Fibroblast of peridontal ligament (primary cell): ENCODE results near the gene ARHGEF40.

Source experiments
- DNase-seq: peaks from one replicate; pipeline ENCODE4 v3.0.0-alpha.2; 2010; ENCODE audit errors: extremely low read depth

ARHGEF40 gene

DNA sequence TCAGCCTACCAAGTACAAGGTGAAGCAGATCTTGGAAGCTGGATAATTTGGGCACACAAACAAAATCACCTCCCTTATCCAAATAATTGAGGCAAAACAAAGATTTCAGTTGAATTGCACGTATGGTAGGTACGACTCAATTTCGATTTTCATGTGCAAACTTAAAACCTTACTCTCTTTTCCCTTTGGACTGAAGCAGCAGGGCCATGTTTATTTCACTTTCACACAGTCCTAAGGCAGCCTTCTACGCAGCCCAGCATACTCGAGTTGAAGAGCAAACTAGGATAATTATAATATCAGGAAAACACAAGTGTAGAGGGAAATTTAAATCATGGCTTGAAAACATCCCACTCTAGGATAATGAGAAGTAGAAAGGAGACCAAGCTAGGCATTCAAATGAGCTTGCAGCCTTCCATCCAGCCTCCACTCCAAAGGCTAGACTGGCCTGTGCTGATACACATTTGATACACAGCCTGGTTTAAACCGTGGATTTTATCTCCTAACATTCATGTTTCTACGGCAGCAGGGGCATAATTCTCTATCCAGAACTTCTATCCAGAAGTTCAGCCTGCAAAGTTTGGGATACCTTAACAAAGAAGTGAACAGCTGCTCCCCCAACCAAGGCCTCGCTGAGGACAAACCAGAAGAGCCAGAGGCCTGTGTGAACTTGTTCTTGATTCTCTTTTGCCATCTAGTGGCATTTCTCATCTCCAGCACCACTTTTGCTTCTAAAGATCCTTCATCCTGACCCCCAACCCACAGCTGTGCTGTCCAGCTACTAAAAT, 30.3 kb upstream of the ARHGEF40 start:
- peak; percentile 81 for DNase-seq

DNA sequence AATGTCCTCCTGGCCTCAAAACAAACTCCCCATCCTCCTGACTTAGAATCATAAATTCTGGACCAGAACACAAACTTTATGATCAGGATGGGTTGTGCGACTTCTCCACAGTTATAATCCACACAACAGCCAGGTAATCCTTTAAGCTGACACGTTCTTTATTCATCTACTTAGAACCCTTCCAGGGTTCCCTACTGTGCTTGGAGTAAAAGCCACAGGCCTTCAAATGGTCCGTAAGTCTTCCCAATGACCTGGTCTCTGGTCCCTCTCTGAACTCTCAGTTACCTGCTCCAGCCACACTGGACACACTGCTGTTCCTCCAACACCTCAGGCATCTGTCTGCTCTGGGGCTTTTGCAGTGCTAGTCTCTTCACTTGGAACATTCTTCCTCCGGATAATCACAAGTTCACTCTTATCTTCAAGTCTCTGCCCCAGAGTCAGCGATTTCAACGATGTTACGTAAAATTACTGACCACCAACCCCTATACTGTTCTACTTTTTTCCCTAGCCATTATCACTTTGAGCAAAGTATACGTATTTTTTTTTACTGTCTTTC, 29.7 kb upstream of the ARHGEF40 start:
- DNase-seq, result no peak

DNA sequence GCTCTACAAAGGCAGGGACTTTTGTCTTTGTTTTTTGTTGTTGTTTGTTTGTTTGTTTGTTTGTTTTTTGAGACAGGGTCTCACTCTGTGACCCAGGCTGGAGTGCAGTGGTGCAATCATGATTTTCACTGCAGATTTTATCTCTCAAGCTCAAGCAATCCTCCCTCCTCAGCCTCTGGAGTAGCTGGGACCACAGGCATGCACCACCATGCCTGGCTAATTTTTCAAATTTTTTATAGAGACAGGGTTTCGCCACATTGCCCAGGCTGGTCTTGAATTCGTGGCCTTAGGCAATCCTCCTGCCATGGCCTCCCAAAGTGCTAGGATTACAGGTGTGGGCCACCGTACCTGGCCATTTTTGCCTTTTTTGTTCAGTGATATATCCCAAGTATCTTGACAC, 29.2 kb upstream of the ARHGEF40 start:
- peak; percentile 15 for DNase-seq

- DNase-seq, result peak; percentile 41
Measured at GRCh38 chr14:21041676-21042433, 28.2 kb upstream of the ARHGEF40 start, which contains the start of gene RNASE7. Gene RNASE7 (plus strand): TSS chr14:21042362. CDS start chr14:21042993, 631 bp downstream.

DNA sequence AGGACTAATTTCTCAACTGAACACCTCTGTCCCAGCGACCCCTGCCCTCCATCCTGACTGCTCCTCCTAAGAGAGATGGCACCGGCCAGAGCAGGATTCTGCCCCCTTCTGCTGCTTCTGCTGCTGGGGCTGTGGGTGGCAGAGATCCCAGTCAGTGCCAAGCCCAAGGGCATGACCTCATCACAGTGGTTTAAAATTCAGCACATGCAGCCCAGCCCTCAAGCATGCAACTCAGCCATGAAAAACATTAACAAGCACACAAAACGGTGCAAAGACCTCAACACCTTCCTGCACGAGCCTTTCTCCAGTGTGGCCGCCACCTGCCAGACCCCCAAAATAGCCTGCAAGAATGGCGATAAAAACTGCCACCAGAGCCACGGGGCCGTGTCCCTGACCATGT, 27.2 kb upstream of the ARHGEF40 start:
- no peak for DNase-seq

DNA sequence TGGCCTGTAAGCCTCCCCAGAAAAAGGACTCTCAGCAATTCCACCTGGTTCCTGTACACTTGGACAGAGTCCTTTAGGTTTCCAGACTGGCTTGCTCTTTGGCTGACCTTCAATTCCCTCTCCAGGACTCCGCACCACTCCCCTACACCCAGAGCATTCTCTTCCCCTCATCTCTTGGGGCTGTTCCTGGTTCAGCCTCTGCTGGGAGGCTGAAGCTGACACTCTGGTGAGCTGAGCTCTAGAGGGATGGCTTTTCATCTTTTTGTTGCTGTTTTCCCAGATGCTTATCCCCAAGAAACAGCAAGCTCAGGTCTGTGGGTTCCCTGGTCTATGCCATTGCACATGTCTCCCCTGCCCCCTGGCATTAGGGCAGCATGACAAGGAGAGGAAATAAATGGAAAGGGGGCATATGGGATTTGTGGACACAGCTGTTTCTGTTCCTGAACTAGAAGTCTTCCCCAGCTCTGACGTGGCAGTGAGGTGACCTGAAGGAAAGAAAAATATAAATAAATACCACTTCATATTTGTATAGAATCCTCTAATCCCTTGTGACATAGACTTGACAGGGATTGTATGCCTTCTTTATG, 26.6 kb upstream of the ARHGEF40 start:
- DNase-seq, result no peak

- no peak for DNase-seq
Measured at GRCh38 chr14:21043974-21044618, 26.0 kb upstream of the ARHGEF40 start.

DNA sequence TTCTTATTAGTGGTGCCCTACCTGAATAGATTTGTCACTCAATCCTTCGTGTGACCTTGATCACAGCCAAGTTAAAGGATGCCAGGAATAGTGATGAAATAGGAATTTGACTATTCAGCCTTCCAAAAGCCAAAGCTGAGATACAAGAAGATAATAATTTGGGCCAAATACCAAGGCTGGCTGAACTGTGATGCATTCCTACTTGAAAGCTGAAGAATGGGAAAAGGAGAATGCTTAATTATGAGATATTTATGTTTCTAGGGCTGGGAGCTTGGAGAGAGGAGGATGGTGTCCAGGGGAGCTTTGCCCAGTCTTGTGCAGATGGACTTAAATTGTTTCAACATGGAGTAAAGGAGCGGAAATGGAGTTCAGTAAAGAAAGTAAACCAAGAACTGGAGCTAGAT, 22.7 kb upstream of the ARHGEF40 start:
- peak; percentile 69 for DNase-seq

DNA sequence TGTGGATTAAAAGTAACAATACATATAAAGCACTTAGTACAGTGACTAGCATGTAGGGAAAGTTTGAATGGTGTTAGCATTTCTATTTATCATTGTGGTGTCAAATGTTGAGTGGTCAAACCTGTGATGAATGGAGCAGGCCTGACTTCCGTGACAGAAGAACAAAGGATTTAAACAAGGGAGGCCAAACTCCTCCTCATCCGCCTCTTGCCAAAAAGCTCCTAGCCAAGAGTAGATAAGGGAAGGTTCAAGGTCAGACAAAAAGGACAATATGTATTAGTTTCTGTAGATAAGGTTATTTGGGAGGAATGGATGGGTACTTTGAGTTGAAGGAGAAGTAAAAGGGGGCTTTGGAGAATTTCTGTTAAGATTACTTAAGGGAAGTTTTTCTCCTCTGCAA, 21.5 kb upstream of the ARHGEF40 start:
- DNase-seq, result no peak

GRCh38 chr14:21049271-21049673, 20.8 kb upstream of the ARHGEF40 start:
- peak; percentile 69 for DNase-seq

DNA sequence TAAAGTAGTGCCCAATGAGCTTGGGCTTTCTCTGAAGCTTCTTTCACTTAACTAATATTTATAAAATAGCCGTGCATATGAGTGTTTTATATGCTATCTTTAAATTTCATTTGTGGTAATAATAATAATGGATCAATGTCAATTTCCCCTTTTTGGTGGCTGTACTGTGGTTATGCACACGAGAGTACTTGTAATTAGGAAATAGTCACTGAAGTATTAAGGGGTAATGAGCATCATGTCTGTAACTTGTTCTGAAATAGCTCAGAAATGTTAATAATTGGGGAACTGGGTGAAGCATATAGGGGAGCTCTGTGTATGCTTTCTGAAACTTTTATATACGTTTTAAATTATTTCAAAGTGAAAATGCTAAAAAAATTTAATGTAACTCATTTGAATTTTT, 19.5 kb upstream of the ARHGEF40 start:
- no peak for DNase-seq

GRCh38 chr14:21053184-21054122, 16.7 kb upstream of the ARHGEF40 start:
- no peak for DNase-seq

DNA sequence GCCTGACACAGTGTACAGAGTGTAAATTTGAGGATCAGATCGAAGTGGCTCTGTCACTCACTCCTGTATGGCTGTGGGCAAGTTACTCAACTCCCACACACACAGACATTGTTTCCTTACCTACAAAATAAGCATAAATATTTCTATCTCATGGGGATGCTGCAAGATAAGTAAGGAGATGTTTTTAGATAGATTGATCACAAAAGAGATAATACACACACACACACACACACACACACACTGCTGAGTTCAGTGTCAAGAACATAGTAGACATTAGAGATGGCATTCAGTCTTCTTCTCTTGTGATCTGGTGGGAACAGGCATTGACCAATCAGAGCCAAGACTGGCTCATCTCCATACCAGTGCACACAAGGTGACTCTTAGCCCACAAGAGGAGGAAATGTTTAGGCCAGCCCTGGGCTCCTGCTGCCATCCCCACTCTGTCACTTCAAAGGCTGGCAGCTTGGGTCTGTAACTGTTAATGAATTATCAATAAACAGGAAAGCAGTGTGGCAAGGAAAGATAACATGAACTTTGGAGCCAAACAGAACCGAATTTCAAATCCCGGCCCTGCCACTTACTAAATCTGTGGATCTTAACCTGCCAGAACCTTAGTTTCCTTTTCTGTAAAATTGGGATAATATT, 15.9 kb upstream of the ARHGEF40 start:
- DNase-seq, result no peak

GRCh38 chr14:21054768-21055145, 15.3 kb upstream of the ARHGEF40 start:
- DNase-seq, result no peak

GRCh38 chr14:21055432-21056117, 14.5 kb upstream of the ARHGEF40 start:
- no peak for DNase-seq

- peak; percentile 77 for DNase-seq
Measured at GRCh38 chr14:21056520-21057163, 13.5 kb upstream of the ARHGEF40 start.

- peak; percentile 23 for DNase-seq
Measured at GRCh38 chr14:21057803-21058675, 12.1 kb upstream of the ARHGEF40 start, which contains the start of gene RNASE8. Gene RNASE8 (plus strand): TSS chr14:21057822. CDS start chr14:21057893, 71 bp downstream.

GRCh38 chr14:21058903-21059302, 11.2 kb upstream of the ARHGEF40 start:
- DNase-seq, result no peak
